Stimulated activated CD8-positive, alpha-beta memory T cell treated with anti-CD3 and anti-CD28 coated beads, Interleukin-2, amount 100 ng/mL, for 1 hour (primary cell): ENCODE measurements around the gene CNDP1.

Experiments used
- DNase-seq, 2 donors: peaks; one replicate each; pipeline ENCODE4 v3.0.0-alpha.2; 2020; ENCODE audit warnings: low read depth in 2 of 2

The CNDP1 gene

DNA sequence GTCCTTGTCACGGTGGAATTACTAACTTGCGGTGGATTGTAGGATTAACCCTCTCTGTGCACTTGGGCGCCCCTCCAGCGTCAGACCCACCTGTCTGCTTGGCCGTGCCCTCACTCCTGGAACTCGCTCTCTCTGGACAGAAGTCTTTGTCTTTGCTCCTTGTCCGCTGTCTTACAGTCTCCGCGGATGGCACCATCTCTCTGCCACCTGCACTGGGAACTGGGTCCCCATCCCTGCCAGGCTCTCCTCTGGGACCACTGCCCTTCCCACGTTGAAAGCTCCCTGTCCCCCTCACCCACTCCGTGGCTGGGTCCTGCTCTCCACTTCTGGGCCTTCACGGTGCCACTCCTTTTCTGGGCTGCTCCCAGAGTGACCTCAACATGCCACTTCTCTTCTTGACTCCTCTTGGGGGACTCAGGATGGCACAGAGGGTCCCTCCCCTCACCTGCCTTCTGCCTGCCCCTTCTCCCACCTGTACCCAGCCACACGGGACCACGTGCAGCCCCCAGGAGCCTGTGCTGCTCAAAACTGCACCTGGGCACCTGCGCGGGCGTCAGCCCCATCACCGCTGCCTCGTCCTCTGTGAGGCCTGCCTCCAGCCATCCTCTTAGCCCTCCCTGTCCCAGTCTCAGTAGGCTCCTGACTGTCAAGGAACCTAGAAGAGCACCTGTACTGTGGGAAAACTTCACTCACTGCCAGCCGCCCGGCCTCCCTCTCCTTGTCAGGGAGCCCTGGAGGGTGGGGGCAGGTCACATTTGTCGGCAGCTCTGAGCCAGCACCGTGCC, 27.0 kb upstream of the CNDP1 start:
- no peak for DNase-seq

DNA sequence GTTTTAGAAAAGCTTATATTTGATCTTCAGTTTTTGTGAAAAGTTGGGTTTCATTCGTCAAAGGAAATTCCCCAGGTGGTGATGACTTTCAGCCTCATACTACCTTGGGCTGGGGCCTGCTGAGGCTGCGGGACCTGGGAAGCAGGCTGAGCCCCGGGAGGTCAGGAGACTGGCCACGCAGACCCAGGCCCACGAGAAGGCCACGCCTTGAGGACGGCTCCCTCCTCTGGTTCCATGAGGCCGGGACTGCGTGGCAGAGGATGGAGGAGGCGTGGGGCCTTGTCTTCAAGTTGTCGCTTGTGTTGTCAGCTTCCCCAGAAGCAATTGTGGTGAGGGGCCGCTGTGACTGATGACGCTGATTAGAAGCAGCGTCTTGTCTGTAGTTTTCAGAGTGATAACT, 26.4 kb upstream of the CNDP1 start:
- no peak for DNase-seq

DNA sequence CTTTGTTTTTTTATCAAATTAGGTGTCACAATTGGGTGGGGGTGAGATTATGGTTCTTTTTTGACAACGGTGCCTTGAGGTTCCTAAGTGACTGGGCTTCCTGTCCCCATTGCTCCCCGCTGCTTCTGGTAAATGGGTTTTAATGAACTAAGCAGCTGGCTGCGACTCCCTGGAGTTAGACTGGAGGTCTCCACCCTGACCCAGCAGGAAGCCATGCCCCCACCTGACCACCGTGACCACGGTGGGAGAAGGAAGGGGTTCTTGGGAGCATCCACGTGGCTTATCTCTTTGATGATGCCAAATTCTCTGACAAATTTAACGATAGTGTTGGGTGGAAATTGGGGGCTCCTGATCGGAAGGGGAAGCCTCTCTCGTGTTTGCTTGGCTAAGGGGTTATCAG, 25.9 kb upstream of the CNDP1 start:
- DNase-seq, result no peak

DNA sequence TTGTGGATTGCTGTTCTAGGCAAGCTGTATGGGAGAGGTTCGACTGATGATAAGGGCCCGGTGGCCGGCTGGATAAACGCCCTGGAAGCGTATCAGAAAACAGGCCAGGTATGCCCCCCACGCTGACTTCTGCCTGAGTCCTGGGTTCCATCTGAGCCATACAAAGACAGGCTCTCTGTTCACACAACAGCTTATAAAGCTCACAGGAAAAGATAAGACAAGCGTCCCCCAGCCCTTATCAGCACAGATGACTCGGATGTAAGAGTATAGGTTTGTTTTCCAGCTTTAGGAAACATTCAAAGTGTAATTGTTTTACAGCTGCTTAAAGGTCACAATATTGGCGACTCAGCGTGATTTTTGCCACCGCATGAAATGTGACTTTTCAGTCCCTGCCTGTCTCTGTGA, 25.5 kb upstream of the CNDP1 start:
- no peak for DNase-seq

DNA sequence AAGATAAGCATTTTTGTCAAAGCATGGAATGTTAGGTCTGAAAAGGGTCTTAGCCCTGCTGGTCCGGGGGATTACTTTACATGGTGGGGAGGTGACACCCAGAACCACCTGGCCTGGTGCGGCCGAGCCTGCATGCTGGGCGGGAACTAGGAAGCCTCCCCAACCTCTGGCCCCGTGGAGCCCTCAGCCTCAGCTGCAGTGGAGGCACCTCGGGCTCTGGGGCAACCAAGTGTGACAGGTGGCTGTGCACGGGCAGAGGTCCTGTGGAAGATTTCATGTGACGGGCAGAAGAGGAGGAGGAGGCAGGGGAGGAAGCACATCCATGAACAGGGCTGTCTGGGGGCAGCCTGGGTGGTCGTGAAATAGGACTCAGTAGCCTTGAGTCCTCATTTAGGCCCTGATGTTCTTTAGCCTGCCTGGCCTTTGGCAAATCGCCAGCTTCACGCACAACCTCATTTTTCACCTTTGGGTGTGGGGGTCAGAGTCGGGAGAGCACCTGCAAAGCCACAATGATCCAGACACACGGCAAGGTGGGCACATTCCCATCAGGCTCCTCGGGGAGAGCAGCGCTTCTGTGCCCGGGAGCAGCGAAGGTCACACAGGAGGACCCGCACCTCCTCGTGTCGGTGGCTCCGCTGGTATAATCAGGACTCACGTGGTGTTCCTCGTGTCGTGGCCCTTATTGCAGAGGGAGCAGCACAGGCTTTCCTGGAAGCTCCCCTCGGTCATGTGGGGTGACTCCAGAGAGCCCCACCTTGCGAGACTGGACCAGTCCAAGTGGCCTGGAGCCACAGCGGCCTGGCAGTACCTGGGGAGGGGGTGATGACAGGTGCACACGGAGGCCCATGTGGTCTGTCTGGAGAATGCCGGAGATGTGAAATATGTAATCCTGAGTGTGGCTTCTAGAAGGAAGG, 24.2 kb upstream of the CNDP1 start:
- DNase-seq, result no peak

DNA sequence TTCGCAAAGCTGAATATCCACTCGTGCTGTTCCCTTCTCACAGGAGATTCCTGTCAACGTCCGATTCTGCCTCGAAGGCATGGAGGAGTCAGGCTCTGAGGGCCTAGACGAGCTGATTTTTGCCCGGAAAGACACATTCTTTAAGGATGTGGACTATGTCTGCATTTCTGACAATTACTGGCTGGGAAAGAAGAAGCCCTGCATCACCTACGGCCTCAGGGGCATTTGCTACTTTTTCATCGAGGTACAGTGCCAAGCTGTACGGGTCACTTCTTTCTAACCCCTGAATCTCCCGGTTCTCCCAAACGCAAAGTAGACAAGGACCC, 23.6 kb upstream of the CNDP1 start:
- no peak for DNase-seq

DNA sequence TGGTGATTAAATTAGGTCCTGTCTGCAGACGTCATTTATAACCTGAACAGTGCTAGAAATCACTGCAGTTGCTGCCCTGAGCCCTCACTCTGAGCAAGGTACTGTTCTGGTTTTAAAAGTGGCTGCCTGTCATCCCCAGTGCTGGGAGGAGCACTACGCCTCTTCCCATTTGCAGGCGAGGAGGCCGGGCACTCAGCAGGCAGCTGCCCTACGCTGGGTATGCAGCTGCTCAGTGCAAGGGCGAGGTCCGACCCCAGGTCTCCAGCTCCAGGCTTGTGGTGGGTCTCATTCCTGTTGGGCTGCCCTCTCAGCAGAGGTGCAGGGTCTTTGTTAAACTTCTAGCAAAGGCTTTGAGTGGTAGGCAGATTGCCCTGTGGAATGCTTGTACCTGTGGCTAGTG, 22.5 kb upstream of the CNDP1 start:
- no peak for DNase-seq

DNA sequence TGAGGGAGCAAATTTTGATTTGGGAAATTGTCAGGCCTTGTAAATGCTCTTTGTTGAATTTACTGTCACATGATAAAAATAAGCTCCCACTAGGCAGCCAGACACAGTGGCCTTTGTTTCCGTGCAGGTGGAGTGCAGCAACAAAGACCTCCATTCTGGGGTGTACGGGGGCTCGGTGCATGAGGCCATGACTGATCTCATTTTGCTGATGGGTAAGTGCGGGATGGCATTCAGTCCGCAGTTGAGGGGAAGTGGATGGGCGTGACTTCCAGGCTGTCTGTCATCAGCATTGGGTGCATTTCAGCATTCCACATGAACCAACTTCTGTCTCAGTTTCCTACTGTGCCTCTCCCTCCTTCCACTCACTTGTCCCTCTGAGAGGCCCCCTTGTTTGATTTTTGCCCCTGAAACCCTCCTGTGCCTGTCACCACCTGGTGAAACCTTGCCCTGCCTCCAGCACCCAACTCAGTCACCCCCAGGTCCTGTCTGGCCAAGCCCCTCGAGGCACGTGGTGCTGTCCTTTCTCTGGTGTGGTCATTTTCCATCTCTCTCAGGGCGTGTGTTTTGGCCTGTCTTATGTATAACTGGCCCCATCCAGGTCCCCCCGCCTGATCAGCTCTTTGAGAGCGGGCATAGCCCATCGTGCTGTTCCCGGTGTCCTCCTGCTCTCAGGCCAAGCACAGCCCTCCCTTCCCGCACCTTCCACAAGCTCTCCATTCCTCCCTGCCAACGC, 21.8 kb upstream of the CNDP1 start:
- DNase-seq, result no peak

DNA sequence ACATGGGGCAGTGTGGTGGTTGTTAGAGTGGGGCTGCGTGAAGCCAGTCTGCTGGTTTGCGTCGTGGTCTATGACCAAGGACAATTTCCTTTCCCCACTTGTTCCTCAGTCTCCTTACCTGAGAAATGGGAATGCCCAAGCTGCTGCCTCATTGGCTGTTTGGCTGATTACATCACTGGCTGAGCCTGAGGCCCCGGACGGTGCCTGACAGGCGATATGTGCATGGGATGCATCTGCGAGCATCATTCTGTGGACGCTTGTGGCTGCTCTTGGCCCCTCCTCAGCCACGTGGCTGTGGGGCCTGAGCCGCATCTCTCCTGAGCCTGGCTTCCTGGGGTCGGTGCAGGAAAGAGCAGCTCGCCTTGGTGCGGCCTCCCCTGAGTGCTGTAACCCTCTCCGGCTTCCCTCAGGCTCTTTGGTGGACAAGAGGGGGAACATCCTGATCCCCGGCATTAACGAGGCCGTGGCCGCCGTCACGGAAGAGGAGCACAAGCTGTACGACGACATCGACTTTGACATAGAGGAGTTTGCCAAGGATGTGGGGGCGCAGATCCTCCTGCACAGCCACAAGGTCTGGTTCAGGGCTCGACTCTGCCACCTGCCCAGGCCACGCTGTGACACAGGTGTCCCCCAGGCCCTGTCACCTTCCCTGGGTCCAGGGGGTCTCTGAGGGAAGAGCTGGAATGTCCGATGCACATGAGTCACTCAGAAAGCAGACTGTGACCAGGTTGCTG, 21.0 kb upstream of the CNDP1 start:
- DNase-seq, result no peak

DNA sequence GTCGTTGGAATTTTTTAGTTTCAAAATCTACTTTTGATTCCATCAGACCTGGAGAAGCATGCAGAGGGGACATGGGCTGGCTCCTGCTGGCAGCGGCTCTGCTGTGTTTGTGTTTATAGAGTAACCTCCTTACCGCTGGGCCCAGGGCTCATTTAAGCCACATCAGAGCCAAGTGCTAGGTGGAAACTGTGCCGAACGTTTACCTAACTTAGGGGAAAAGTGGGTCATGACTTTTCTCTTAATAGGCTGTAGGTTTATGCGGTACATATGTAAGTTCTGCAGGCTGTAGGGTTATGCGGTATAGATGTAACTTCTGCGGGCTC, 20.5 kb upstream of the CNDP1 start:
- no peak for DNase-seq

DNA sequence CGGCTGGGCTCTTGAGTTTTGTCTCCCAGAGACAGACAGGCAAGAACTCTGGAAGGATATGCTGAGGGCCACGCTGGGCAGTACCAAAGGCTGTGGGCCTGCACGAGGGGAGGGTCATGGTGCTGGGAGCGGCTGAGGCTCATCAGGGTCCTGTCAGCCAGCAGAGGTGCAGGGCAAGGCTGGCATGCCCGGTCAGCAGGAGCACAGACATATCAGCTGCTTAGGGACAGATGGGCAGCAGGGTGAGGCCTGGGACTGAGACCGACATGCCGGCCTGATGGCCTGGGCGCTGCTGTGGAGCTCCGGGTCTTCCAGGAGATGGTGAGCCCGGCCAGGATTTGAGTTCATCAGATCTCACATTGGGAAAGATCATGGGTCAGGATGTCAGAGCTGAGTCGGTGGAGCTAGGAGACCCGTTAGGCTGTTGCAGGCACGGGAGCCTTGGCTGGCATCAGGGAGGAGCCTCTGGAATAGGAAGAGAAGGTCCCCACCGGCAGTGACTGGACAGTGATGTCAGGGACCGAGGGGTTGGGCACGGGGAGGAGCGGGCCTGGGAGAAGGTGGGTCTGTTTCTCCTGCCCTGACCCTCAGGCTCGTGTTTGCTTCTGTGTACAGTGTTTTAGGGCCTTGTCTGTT, 19.3 kb upstream of the CNDP1 start:
- DNase-seq, result no peak

DNA sequence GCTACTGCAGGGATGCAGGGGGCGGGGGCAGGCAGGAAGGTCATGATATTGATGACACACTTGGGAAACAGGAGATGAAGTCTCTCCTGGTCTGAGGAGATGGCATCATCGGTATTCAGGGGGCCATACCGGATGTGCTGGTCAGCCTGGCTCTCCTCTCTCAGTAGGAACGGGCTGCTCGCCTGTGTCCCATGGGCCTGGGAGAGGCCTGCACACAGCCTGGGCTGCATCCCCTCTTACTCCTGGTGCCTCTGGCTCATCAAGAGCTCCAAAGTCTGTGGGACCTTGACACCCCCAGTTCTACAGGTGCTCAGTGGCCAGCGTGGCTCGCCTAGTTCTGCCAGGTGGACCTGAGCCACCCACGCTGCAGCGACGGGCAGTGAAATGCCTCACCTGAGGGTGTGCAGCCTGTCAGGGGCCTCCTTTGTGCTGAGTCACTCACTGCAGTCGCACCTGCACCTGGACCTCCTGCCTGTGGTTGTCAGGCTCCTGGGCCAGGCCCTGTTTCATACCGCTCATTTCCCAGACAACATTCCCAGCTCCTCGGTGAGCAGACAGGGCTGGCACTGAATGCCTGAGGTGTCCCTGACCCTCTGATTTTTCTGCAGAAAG, 18.6 kb upstream of the CNDP1 start:
- DNase-seq, result no peak

DNA sequence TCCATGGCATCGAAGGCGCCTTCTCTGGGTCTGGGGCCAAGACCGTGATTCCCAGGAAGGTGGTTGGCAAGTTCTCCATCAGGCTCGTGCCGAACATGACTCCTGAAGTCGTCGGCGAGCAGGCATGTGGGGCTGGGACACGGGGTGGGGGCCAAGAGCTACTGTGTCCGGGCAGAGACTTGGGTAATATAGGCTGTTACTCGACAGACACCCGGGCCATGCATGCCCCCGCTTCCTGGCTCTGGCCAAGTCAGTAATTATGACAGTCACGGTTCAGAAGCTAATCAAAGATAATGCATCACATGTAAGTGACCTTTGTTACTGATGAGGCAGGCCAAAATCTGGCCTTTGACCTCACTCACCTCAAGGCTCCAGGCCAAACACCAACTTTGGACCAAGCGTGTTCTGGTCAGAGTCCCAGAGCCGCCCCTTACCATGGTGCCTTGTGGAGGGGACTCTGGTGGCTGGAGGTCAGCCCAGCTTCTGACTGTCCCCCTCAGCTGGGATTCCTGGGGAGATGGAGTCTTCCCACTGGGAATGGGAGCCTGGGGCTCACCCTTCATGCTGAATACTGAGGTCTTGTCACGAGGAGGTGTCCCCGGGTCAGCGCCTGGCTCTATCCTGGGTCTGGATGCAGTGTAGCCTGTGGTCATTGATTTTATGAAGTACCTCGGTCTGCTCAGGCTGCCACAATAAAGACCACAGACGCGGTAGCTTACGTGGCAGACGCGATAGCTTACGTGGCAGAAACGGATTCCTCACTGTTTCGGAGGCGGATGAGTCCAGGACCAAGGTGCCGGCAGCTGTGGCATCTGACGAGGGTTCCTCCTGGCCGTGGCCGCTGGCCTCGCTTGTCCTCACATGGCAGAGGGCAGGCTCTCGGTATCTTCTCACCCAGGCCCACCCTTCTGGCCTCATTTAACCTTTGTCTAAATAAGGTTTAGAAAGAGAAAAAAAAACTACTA, 17.7 kb upstream of the CNDP1 start:
- DNase-seq, result no peak

DNA sequence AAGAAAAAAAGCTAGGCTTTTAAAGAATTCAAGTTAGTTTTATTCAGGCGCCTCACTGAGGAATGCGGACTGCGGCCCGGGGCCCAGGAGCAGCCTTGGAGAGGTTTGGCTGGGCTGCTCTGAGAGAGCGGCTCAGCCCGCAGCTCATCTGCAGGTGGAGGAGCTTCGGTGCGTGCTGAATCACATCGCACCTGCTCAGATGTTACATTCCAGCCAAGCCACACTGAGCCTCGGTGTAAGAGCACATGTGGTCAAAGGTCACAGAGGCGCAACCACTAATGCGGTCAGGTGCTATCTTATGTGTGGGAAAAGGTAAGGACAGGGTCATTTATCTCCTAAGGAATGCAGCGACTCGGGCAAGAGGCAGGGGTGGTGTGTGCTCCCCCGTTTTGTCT, 17.1 kb upstream of the CNDP1 start:
- DNase-seq, result no peak

DNA sequence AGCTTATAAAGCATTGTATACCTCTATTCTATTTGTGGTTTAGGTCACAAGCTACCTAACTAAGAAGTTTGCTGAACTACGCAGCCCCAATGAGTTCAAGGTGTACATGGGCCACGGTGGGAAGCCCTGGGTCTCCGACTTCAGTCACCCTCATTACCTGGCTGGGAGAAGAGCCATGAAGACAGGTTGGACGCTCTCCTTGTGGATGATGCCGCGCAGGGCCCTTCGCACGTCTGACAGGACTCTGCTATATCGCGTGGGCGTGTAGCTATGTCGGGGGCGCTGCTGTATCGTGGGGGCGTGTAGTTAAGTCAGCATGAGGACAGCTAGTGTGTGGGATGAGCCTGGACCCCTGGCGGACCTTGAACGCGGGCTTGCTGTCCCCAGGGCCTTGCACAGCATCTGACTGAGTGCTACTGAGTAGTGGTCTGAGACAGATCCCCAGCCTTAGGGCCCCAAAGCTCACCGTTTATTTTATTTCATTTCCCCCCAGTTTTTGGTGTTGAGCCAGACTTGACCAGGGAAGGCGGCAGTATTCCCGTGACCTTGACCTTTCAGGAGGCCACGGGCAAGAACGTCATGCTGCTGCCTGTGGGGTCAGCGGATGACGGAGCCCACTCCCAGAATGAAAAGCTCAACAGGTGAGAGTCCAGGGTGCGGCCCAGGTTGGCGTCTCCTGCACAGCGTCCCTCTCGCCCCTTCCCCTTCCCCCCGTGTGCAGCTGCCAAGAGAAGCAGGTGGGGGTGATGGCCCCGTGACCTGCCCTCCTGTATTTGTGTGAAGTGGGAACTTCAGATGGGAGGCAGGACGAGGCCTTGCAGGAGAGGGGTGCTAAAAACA, 15.6 kb upstream of the CNDP1 start:
- no peak for DNase-seq

DNA sequence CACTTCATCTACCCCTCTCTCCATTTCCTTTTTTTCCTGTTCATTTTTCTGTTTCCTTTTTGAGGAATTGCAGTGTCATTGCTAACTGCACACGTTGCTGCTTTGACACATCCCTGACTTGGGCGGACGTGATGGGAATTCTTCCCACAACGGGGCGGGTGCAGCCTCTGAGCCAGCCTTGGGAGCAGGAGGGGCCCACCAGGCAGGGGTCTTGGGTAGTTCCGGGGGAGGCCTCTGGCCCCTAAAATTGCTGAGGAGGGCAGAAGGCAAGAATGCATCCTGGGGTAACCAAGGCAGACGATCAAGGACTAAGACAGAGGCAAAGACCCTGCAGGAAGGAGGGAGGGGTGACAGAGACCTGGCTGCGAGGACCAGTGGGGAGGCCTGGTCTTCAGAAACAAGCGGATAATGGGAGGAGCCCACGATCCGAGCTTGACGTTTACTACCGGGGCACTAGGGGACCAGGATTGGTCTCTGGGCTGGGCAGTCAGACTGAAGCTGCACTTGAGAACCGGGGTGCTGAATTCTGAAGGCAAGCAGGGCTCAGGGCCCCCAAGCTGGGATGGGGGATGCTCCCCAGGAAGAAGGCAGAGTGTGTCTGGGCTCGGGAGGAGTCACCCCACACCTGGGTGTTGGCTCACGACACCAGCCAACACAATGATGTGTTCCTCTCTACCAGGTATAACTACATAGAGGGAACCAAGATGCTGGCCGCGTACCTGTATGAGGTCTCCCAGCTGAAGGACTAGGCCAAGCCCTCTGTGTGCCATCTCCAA, 14.8 kb upstream of the CNDP1 start:
- DNase-seq, result no peak

DNA sequence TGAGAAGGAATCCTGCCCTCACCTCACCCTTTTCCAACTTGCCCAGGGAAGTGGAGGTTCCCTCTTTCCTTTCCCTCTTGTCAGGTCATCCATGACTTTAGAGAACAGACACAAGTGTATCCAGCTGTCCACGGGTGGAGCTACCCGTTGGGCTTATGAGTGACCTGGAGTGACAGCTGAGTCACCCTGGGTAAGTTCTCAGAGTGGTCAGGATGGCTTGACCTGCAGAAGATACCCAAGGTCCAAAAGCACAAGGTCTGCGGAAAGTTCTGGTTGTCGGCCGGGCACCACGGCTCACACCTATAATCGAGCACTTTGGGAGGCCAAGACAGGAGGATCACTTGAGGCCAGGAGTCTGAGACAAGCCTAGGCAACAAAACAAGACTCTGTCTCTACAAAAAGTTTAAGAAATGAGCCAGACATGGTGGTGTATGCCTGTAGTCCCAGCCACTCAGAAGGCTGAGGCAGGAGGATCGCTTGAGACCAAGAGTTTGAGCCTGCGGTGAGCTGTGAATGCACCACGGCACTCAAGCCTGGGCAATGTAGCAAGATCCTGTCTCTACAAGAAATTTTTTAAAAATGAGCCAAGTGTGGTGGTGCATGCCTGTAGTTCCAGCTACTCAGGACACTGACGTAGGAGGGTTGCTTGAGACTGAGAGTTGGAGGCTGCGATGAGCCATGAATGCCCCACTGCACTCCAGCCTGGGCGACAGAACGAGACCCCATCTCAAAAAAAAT, 14.0 kb upstream of the CNDP1 start:
- no peak for DNase-seq
